A549 (cell line): ENCODE measurements around the gene SPG21. TPM values are rescaled to one million over a fixed set of nuclear protein-coding genes. Genes with fewer than 3 reads are reported as not detected.

Source experiments
- ATAC-seq, 2 experiments: fragments of 200-7000 bp in 1 of 2; fragments of >200 bp in 1 of 2; cut with Nextera tagmentation in 1 of 2; cut with Tn5 transposase in 1 of 2; 3 replicates each; pipeline versions ENCODE4 v1.8.0 to v1.9.1; 2018 to 2020; ENCODE audit warnings: mild to moderate bottlenecking in 1 of 2, moderate library complexity in 1 of 2
- CTCF ChIA-PET: fragments of 300-600 bp; sonication (Branson Sonifier 250); formaldehyde crosslinking; extraction: SDS; loops from one replicate; lab custom pipeline; 2021; ENCODE audit warnings: antibody characterized with exemption, inconsistent platforms; lab: Yijun Ruan, JAX
- POLR2A ChIA-PET: fragments of 350-600 bp; formaldehyde crosslinking; extraction: SDS; loops from one replicate; lab custom pipeline; 2021; ENCODE audit warnings: antibody characterized with exemption, inconsistent platforms; lab: Yijun Ruan, JAX
- DNase-seq, 2 experiments: peaks; one replicate each; pipeline versions ENCODE4 v3.0.0 to v3.0.0-alpha.2; 2011 to 2016; ENCODE audit warnings: low read depth in 1 of 2, low spot score in 1 of 2
- FAIRE-seq: peaks from 2 replicates; lab custom pipeline; 2011; peaks lifted over from hg19 to GRCh38; lab: Jason Lieb, UNC
- H3K27ac ChIP-seq, 2 experiments: fragments of >200 bp; sonication (Bioruptor Twin); formaldehyde crosslinking; 3 replicates each; pipeline ENCODE4 v1.5.1; 2016 to 2017
- H3K4me1 ChIP-seq: fragments of >200 bp; sonication (Bioruptor Twin); formaldehyde crosslinking; 3 replicates; pipeline ENCODE4 v1.6.1; 2016
- H3K4me2 ChIP-seq: fragments of >200 bp; sonication (Bioruptor Twin); formaldehyde crosslinking; 3 replicates; pipeline ENCODE4 v1.6.1; 2016
- H3K4me3 ChIP-seq: fragments of >200 bp; sonication (Bioruptor Twin); formaldehyde crosslinking; 3 replicates; pipeline ENCODE4 v1.5.1; 2016
- H3K9me3 ChIP-seq: fragments of >200 bp; sonication (Bioruptor Twin); formaldehyde crosslinking; 3 replicates; pipeline ENCODE4 v1.6.1; 2016
- BHLHE40 ChIP-seq: IDR thresholded peaks from 2 replicates; pipeline ENCODE4 v1.6.1; 2012; ENCODE audit warnings: low read depth, low read length, inconsistent platforms
- CBX8 ChIP-seq: fragments of 200-600 bp; sonication (generic); IDR thresholded peaks from 2 replicates; pipeline ENCODE4 v1.6.1; 2016
- EHMT2 ChIP-seq: fragments of 200-600 bp; sonication (generic); IDR thresholded peaks from 2 replicates; pipeline ENCODE4 v1.6.1; 2016; ENCODE audit warnings: antibody characterized with exemption, low read depth, mild to moderate bottlenecking, moderate library complexity
- HEYL ChIP-seq: fragments of 250-450 bp; sonication (Bioruptor Pico); IDR thresholded peaks from 2 replicates; pipeline ENCODE4 v1.8.0; 2021; ENCODE audit warnings: mild to moderate bottlenecking, moderate library complexity
- HOXB13 ChIP-seq: fragments of 250-450 bp; sonication (Bioruptor Pico); IDR thresholded peaks from 2 replicates; pipeline ENCODE4 v1.5.0; 2020; ENCODE audit warnings: low read depth, mild to moderate bottlenecking, moderate library complexity
- JUN ChIP-seq, 2 experiments: fragments of >200 bp; sonication (Bioruptor Twin); formaldehyde crosslinking; IDR thresholded peaks; 2 replicates in 1 of 2; 3 replicates in 1 of 2; pipeline ENCODE4 v1.6.1; 2016 to 2017
- MAFK ChIP-seq: fragments of 450-650 bp; IDR thresholded peaks from 2 replicates; pipeline ENCODE4 v1.6.1; 2014; ENCODE audit not compliant: partially characterized antibody
- MAZ ChIP-seq: fragments of 150-350 bp; IDR thresholded peaks from 2 replicates; pipeline ENCODE4 v1.6.1; 2014; ENCODE audit warnings: antibody characterized with exemption, low read depth, low read length, borderline replicate concordance
- NPAS2 ChIP-seq: fragments of 250-450 bp; sonication (Bioruptor Pico); IDR thresholded peaks from 2 replicates; pipeline ENCODE4 v1.8.0; 2022; ENCODE audit warnings: mild to moderate bottlenecking, moderate library complexity, borderline replicate concordance
- NR3C1 ChIP-seq: fragments of >200 bp; sonication (Bioruptor Twin); formaldehyde crosslinking; IDR thresholded peaks from 3 replicates; pipeline ENCODE4 v1.6.1; 2017
- POLR2A ChIP-seq: IDR thresholded peaks from 2 replicates; pipeline ENCODE4 v1.6.1; 2012; ENCODE audit warnings: mild to moderate bottlenecking, low read length
- POLR2AphosphoS2 ChIP-seq: conservative IDR thresholded peaks from 2 replicates; pipeline ENCODE4 v1.6.1; 2012; ENCODE audit warnings: low read length, improper control_type of control experiment, inconsistent platforms
- RNF2 ChIP-seq: fragments of 200-600 bp; sonication (generic); IDR thresholded peaks from 2 replicates; pipeline ENCODE4 v1.6.1; 2016; ENCODE audit warnings: low read depth, mild to moderate bottlenecking, antibody characterized with exemption, moderate library complexity, borderline replicate concordance
- SMC3 ChIP-seq: fragments of >200 bp; sonication (Bioruptor Twin); formaldehyde crosslinking; IDR thresholded peaks from 3 replicates; pipeline ENCODE4 v1.6.1; 2018; ENCODE audit warnings: inconsistent platforms
- SREBF2 ChIP-seq: fragments of 450-650 bp; IDR thresholded peaks from 2 replicates; pipeline ENCODE4 v1.6.1; 2014; ENCODE audit warnings: mild to moderate bottlenecking, moderate library complexity
- TFCP2L1 ChIP-seq: fragments of 250-450 bp; sonication (Bioruptor Pico); IDR thresholded peaks from 2 replicates; pipeline ENCODE4 v1.5.0; 2021; ENCODE audit warnings: mild to moderate bottlenecking
- ZC3H11A ChIP-seq: fragments of 450-650 bp; IDR thresholded peaks from 2 replicates; pipeline ENCODE4 v1.6.1; 2014; ENCODE audit warnings: antibody characterized with exemption, mild to moderate bottlenecking
- ZFP36 ChIP-seq: fragments of 450-650 bp; IDR thresholded peaks from 2 replicates; pipeline ENCODE4 v1.6.1; 2014; ENCODE audit warnings: borderline replicate concordance; ENCODE audit not compliant: partially characterized antibody
- ZNF302 ChIP-seq: fragments of 250-450 bp; sonication (Bioruptor Pico); IDR thresholded peaks from 2 replicates; pipeline ENCODE4 v1.9.0; 2021; ENCODE audit warnings: inconsistent platforms, mild to moderate bottlenecking, moderate library complexity
- ZSCAN20 ChIP-seq: fragments of 250-450 bp; sonication (Bioruptor Pico); IDR thresholded peaks from 2 replicates; pipeline ENCODE4 v1.8.0; 2022; ENCODE audit warnings: mild to moderate bottlenecking, moderate library complexity
- WGBS: methylation state at CpG from one replicate; pipeline ENCODE4 v1.1.6; 2017; ENCODE audit errors: missing lambda C conversion rate; 5-methylcytosine and 5-hydroxymethylcytosine counted together
- polyA plus RNA-seq, 4 experiments: library from polyadenylated mRNA; depleted of rRNA in 3 of 4; stranded (reverse); fragments of >200 nt; fragmentation: RNase III in 1 of 4; extraction: RNeasy Plus Mini Kit Qiagen cat#74134 plus additional on column Dnase treatment in 1 of 4; gene quantifications; 2 replicates in 3 of 4; 3 replicates in 1 of 4; pipeline ENCODE4 v1.2.3, GENCODE V29; 2011 to 2017
- TF ChIP-seq, protein P1 (sequence below): fragments of 150-350 bp; IDR thresholded peaks from 2 replicates; pipeline ENCODE4 v1.6.1; 2014; ENCODE audit warnings: low read depth, mild to moderate bottlenecking, low read length
- TF ChIP-seq, protein P2 (sequence below): fragments of 250-450 bp; sonication (Bioruptor Pico); IDR thresholded peaks from 2 replicates; pipeline ENCODE4 v1.5.0; 2020; ENCODE audit warnings: low read depth, mild to moderate bottlenecking, moderate library complexity
- TF ChIP-seq, protein P3 (sequence below): IDR thresholded peaks from 2 replicates; pipeline ENCODE4 v1.6.1; 2012
- TF ChIP-seq, protein P4 (sequence below): IDR thresholded peaks from 2 replicates; pipeline ENCODE4 v1.6.1; 2012
- TF ChIP-seq, protein P5 (sequence below): IDR thresholded peaks from 2 replicates; pipeline ENCODE4 v1.6.1; 2012; ENCODE audit warnings: low read depth, borderline replicate concordance

SPG21 gene
- polyA plus RNA-seq, 2 of the 4 experiments (the other 2 are of a cell fraction): 117 to 155 TPM

DNA sequence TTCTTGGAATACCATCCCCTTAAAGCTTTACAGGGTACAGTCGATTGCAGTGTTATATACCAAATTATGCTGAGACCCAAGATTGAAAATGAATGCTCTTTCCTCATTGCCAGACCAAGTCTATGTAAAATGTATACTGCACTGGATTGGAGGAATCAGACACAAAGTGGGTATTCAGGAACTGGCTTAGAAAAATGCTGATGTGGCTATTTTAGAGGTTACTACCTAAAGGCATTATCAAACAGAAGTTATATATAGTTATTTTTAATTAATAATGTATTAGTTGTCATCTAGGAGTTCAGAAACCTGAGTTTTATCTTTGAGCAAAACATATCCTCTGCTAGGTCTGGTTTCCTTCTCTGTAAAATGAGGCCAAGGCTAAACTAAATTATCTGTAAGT is 3.6 kb upstream of the SPG21 start:
- ChIA-PET CTCF (interaction anchor here (0.5 to 0.9 kb wide), 3 partner anchors 9 to 524 kb away, joined by 3 read pairs; no protein-coding TSS in a partner anchor), POLR2A (no interaction called here)
- 45% methylated on average over 1 of the region's 1 CpG for WGBS
- no peak for FAIRE-seq
- DNase-seq: no peak
- TF ChIP-seq MAFK: peak; percentile 98
- TF ChIP-seq, protein P1, sequence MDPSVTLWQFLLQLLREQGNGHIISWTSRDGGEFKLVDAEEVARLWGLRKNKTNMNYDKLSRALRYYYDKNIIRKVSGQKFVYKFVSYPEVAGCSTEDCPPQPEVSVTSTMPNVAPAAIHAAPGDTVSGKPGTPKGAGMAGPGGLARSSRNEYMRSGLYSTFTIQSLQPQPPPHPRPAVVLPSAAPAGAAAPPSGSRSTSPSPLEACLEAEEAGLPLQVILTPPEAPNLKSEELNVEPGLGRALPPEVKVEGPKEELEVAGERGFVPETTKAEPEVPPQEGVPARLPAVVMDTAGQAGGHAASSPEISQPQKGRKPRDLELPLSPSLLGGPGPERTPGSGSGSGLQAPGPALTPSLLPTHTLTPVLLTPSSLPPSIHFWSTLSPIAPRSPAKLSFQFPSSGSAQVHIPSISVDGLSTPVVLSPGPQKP: no peak
- Histone ChIP-seq H3K9me3 (no peaks in the 10 kb centered on the region), H3K4me1 (peaks cover 11% of the 10 kb centered on the region), H3K27ac (no peak overlapping the region), H3K4me2 (no peak overlapping the region), H3K4me3 (no peak overlapping the region)
- ATAC-seq: no peak

DNA sequence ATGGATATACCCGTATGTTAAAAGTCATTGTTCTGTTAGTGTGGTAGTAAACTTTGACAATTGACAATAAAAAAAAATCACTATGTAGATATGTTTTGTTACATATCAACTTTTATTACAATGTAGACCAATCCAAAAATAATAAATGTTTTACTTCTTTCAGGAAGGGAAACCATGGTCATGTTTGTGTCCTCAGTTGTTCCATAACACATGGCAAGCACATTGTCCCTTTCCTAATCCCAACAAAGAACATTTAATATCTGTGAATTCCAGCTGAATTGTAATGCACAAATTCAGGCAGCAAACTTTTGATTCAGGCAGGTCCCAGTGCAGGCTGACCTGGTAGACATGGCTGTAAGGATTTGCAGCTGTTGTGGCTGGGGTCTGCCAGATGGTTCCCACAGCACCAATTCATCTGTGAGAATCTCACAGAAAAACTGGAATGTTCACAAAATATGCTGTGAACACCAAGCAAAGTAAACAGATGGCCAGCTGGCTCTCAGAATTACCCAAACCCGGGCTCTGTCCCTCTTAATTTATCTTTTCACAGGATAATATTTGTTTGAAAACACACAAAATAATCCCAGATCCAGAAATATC is 1.9 kb upstream of the SPG21 start:
- DNase-seq (no peak), ATAC-seq (no peak), FAIRE-seq (peak; percentile 28)
- 51% methylated on average over 2 of the region's 2 CpGs for WGBS
- Histone ChIP-seq H3K4me1 (peaks cover 14% of the 10 kb centered on the region), H3K9me3 (no peaks in the 10 kb centered on the region), H3K27ac (no peak overlapping the region), H3K4me2 (no peak overlapping the region), H3K4me3 (no peak overlapping the region)
- TF ChIP-seq HOXB13 (CRISPR knock-in tag) (no peak), SREBF2 (no peak), TFCP2L1 (CRISPR knock-in tag) (no peak), ZNF302 (no peak), NPAS2 (CRISPR knock-in tag) (no peak), CBX8 (no peak), POLR2AphosphoS2 (no peak), NR3C1 (no peak), EHMT2 (no peak), SMC3 (no peak), HEYL (CRISPR knock-in tag) (no peak), MAZ (no peak), POLR2A (no peak)
- TF ChIP-seq, protein P1: no peak
- TF ChIP-seq, protein P2, sequence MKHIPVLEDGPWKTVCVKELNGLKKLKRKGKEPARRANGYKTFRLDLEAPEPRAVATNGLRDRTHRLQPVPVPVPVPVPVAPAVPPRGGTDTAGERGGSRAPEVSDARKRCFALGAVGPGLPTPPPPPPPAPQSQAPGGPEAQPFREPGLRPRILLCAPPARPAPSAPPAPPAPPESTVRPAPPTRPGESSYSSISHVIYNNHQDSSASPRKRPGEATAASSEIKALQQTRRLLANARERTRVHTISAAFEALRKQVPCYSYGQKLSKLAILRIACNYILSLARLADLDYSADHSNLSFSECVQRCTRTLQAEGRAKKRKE (CRISPR knock-in tag): no peak
- TF ChIP-seq, protein P3, sequence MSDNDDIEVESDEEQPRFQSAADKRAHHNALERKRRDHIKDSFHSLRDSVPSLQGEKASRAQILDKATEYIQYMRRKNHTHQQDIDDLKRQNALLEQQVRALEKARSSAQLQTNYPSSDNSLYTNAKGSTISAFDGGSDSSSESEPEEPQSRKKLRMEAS: no peak
- TF ChIP-seq, protein P4, sequence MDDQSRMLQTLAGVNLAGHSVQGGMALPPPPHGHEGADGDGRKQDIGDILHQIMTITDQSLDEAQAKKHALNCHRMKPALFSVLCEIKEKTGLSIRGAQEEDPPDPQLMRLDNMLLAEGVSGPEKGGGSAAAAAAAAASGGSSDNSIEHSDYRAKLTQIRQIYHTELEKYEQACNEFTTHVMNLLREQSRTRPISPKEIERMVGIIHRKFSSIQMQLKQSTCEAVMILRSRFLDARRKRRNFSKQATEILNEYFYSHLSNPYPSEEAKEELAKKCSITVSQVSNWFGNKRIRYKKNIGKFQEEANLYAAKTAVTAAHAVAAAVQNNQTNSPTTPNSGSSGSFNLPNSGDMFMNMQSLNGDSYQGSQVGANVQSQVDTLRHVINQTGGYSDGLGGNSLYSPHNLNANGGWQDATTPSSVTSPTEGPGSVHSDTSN: no peak
- POLR2A ChIA-PET: no interaction called here
- CTCF ChIA-PET: interaction anchor here (0.6 to 1.2 kb wide), 2 partner anchors 260 to 532 kb away, joined by 3 read pairs; no protein-coding TSS in a partner anchor

DNA sequence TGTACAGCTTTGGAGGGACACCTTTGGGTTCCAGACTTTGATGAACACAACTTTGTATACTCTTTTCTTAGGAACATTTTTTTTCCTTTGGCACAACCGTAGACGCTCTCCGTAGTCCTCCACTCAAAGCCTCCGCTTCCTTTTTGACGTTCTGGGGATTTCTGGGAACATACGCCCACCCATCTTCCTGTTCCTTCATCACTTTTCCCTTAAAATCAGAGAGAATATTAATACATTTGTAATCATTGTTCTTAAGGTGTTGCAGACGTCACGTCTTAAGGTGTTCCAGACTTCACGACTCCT is 405 bp upstream of the SPG21 start:
- H3K9me3 ChIP-seq: no peaks in the 10 kb centered on the region
- TF ChIP-seq ZSCAN20 (no peak), JUN (IDR thresholded peaks at IDR 0.05) (no peak), SMC3 (no peak), BHLHE40 (no peak), ZC3H11A (no peak), ZFP36 (no peak), RNF2 (no peak)
- TF ChIP-seq, protein P5, sequence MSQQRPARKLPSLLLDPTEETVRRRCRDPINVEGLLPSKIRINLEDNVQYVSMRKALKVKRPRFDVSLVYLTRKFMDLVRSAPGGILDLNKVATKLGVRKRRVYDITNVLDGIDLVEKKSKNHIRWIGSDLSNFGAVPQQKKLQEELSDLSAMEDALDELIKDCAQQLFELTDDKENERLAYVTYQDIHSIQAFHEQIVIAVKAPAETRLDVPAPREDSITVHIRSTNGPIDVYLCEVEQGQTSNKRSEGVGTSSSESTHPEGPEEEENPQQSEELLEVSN: no peak

More for the DNA sequence above, 405 bp upstream of the SPG21 start:
- H3K27ac ChIP-seq: peak overlapping the region; percentile 93 to 99
- POLR2A ChIA-PET: interaction anchor here (0.6 to 1.7 kb wide), 8 partner anchors 10 to 530 kb away, joined by 3 to 12 read pairs (median 4); partner anchors contain the start of genes PIF1 and ZNF609
- FAIRE-seq: no peak
- ATAC-seq: peak in 1 of 2 experiments; percentile 50; a peak in 3 of 6 replicates
- DNase-seq: peak in 1 of 2 experiments; percentile 27
- H3K4me2 ChIP-seq: peak overlapping the region; percentile 75
- H3K4me1 ChIP-seq: peaks cover 23% of the 10 kb centered on the region
- CTCF ChIA-PET: interaction anchor here (0.7 to 1.2 kb wide), 2 partner anchors 15 to 19 kb away, joined by 3 to 4 read pairs; no protein-coding TSS in a partner anchor
- peak overlapping the region; percentile 99 for H3K4me3 ChIP-seq
- WGBS: 6% methylated on average over 9 of the region's 9 CpGs
